ENCODE data around the gene CALHM4. TPM values are rescaled to one million over a fixed set of nuclear protein-coding genes. Genes with fewer than 3 reads are reported as not detected.

CALHM4 gene
- total and polyA plus RNA-seq, 4 donors = not detected

DNA sequence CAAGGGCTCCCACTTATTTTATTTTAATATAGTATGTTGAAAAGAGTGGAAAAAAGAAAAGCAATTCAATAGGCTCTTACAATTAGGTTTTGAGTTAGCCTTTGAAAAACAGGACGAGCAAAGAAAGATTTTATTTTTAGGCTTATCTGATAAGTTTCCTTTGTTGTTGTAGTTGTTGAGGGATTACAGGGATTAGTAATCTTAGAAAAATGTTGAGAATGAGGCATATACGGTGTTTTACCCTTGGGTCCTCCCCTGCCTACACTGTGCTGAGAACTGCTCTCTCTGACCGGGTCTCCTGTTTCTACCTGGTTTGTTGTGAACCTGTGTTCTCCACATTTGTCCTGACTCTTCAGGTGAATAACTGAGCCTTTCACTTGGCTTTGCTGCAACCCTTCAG lies 24.8 kb upstream of the CALHM4 start (continued):
- TF ChIP-seq HNF4A (conservative IDR thresholded peaks at IDR 0.05) = no peak
- no peak for TF ChIP-seq YY1 (IDR thresholded peaks at IDR 0.05)

DNA sequence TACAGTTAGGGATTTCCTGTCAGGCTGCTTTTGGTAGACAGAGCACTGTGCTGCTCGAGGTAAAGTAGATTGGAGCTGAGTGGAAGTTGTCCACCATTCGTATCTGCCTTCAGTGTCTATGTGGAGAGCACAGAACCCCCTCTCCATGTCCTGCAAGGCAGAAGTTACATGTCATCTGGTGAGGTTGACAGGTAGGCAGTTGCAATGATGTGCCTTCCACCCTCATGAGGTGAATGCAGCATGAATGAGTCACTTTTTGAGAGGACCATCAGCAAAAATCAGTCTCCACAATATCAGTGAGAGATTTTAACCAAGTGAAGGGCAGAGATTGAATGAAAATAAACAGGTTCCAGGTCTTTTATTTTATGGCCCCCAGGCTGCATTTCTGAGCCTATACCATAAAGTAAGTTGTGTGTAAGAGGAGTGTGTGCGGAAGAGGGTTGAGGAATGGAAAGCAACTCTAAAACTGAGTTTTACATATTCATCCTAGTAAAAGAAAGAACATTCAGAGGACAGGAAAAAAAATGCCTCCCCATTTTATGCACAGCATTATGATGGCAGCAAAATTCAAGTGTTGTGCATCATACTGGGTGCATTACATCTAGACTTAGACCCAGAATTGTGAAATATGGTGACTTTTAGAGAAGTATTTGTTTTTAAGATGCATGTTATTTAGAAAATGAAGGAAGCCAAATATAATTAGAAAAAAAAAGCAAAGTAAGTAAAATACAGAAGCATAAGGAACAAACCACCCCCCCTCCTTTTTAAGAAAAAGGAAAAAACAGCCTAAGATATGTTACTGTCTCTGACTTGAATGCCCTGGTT lies 23.9 kb upstream of the CALHM4 start:
- Histone ChIP-seq H3K4me1 (ENCODE audit: control insufficient read depth in 4 of 4, insufficient read depth in 4 of 4, low read length in 3 of 4) (no peaks in the 10 kb centered on the region), H3K9ac (ENCODE audit: low read depth in 1 of 2, low read length in 2 of 2) (no peak overlapping the region), H3K9me3 (ENCODE audit: control insufficient read depth in 4 of 4, low read length in 3 of 4) (no peaks in the 10 kb centered on the region), H3K27ac (ENCODE audit: low read depth in 1 of 2, low read length in 2 of 2) (no peak overlapping the region), H3K4me3 (ENCODE audit: low read depth in 1 of 3, low read length in 3 of 3) (no peak overlapping the region), H3K27me3 (ENCODE audit: control insufficient read depth in 4 of 4, insufficient read depth in 4 of 4, low read length in 3 of 4) (no peaks in the 10 kb centered on the region), H3K36me3 (ENCODE audit: control insufficient read depth in 4 of 4, insufficient read depth in 3 of 4, low read depth in 1 of 4, low read length in 3 of 4) (no peaks in the 10 kb centered on the region)
- TF ChIP-seq RXRA (IDR thresholded peaks at IDR 0.05) (no peak), HNF4A (conservative IDR thresholded peaks at IDR 0.05) (no peak), FOXA1 (IDR thresholded peaks at IDR 0.05) (no peak), HNF4G (IDR thresholded peaks at IDR 0.05) (no peak), YY1 (IDR thresholded peaks at IDR 0.05) (no peak), RAD21 (IDR thresholded peaks at IDR 0.05) (no peak), GABPA (IDR thresholded peaks at IDR 0.05 in 1 of 2, conservative IDR thresholded peaks at IDR 0.05 in 1 of 2) (no peak)
- TF ChIP-seq, protein P1, sequence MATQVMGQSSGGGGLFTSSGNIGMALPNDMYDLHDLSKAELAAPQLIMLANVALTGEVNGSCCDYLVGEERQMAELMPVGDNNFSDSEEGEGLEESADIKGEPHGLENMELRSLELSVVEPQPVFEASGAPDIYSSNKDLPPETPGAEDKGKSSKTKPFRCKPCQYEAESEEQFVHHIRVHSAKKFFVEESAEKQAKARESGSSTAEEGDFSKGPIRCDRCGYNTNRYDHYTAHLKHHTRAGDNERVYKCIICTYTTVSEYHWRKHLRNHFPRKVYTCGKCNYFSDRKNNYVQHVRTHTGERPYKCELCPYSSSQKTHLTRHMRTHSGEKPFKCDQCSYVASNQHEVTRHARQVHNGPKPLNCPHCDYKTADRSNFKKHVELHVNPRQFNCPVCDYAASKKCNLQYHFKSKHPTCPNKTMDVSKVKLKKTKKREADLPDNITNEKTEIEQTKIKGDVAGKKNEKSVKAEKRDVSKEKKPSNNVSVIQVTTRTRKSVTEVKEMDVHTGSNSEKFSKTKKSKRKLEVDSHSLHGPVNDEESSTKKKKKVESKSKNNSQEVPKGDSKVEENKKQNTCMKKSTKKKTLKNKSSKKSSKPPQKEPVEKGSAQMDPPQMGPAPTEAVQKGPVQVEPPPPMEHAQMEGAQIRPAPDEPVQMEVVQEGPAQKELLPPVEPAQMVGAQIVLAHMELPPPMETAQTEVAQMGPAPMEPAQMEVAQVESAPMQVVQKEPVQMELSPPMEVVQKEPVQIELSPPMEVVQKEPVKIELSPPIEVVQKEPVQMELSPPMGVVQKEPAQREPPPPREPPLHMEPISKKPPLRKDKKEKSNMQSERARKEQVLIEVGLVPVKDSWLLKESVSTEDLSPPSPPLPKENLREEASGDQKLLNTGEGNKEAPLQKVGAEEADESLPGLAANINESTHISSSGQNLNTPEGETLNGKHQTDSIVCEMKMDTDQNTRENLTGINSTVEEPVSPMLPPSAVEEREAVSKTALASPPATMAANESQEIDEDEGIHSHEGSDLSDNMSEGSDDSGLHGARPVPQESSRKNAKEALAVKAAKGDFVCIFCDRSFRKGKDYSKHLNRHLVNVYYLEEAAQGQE (IDR thresholded peaks at IDR 0.05) = no peak
- TF ChIP-seq, protein P2, sequence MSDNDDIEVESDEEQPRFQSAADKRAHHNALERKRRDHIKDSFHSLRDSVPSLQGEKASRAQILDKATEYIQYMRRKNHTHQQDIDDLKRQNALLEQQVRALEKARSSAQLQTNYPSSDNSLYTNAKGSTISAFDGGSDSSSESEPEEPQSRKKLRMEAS (IDR thresholded peaks at IDR 0.05) = no peak
- TF ChIP-seq, protein P3, sequence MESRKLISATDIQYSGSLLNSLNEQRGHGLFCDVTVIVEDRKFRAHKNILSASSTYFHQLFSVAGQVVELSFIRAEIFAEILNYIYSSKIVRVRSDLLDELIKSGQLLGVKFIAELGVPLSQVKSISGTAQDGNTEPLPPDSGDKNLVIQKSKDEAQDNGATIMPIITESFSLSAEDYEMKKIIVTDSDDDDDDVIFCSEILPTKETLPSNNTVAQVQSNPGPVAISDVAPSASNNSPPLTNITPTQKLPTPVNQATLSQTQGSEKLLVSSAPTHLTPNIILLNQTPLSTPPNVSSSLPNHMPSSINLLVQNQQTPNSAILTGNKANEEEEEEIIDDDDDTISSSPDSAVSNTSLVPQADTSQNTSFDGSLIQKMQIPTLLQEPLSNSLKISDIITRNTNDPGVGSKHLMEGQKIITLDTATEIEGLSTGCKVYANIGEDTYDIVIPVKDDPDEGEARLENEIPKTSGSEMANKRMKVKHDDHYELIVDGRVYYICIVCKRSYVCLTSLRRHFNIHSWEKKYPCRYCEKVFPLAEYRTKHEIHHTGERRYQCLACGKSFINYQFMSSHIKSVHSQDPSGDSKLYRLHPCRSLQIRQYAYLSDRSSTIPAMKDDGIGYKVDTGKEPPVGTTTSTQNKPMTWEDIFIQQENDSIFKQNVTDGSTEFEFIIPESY (IDR thresholded peaks at IDR 0.05) = no peak
- WGBS = 79% methylated on average over 3 of the region's 3 CpGs
- DNase-seq (ENCODE audit: low spot score) = no peak

DNA sequence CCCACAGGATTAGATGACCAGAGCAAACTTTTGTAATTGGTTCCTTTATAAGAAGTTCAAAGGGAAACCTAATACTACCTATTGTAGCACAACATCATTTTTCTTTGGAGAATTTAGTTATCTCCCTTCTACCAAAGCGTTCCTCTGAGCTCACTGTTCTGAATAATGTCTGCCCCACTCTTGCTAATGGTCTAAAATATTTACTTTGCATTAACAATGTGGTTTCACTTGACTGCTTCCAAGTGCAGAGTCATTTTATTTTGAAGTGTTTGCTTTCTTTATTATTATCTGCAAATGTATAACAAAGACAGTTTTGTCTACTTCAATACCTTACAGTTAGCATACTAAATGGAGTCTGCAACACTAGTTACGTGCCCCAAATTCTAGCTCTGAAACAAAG lies 23.1 kb upstream of the CALHM4 start:
- Histone ChIP-seq H3K27me3 (ENCODE audit: control insufficient read depth in 4 of 4, insufficient read depth in 4 of 4, low read length in 3 of 4) (no peaks in the 10 kb centered on the region), H3K27ac (ENCODE audit: low read depth in 1 of 2, low read length in 2 of 2) (no peak overlapping the region), H3K9ac (ENCODE audit: low read depth in 1 of 2, low read length in 2 of 2) (no peak overlapping the region), H3K4me3 (ENCODE audit: low read depth in 1 of 3, low read length in 3 of 3) (no peak overlapping the region), H3K9me3 (ENCODE audit: control insufficient read depth in 4 of 4, low read length in 3 of 4) (no peaks in the 10 kb centered on the region), H3K4me1 (ENCODE audit: control insufficient read depth in 4 of 4, insufficient read depth in 4 of 4, low read length in 3 of 4) (no peaks in the 10 kb centered on the region), H3K36me3 (ENCODE audit: control insufficient read depth in 4 of 4, insufficient read depth in 3 of 4, low read depth in 1 of 4, low read length in 3 of 4) (no peaks in the 10 kb centered on the region)
- WGBS = 84% methylated on average over 2 of the region's 2 CpGs
- TF ChIP-seq, protein P4, sequence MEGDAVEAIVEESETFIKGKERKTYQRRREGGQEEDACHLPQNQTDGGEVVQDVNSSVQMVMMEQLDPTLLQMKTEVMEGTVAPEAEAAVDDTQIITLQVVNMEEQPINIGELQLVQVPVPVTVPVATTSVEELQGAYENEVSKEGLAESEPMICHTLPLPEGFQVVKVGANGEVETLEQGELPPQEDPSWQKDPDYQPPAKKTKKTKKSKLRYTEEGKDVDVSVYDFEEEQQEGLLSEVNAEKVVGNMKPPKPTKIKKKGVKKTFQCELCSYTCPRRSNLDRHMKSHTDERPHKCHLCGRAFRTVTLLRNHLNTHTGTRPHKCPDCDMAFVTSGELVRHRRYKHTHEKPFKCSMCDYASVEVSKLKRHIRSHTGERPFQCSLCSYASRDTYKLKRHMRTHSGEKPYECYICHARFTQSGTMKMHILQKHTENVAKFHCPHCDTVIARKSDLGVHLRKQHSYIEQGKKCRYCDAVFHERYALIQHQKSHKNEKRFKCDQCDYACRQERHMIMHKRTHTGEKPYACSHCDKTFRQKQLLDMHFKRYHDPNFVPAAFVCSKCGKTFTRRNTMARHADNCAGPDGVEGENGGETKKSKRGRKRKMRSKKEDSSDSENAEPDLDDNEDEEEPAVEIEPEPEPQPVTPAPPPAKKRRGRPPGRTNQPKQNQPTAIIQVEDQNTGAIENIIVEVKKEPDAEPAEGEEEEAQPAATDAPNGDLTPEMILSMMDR (IDR thresholded peaks at IDR 0.05; ENCODE audit: low read depth, low read length, missing input control) = no peak
- TF ChIP-seq SP1 (IDR thresholded peaks at IDR 0.05) (no peak), HNF4G (IDR thresholded peaks at IDR 0.05) (no peak), YY1 (IDR thresholded peaks at IDR 0.05) (no peak), HNF4A (conservative IDR thresholded peaks at IDR 0.05) (no peak), JUND (IDR thresholded peaks at IDR 0.05) (no peak), RAD21 (IDR thresholded peaks at IDR 0.05) (no peak), FOXA2 (IDR thresholded peaks at IDR 0.05) (no peak), FOXA1 (IDR thresholded peaks at IDR 0.05) (no peak), RXRA (IDR thresholded peaks at IDR 0.05) (no peak)
- TF ChIP-seq, protein P1 (IDR thresholded peaks at IDR 0.05) = no peak
- no peak for DNase-seq (ENCODE audit: low spot score)

Measured in liver (tissue), 9 donors.